HCT116 (cell line): ENCODE measurements around the gene PDCD6IP.

ENCODE experiments used
- CTCF ChIP-seq, 3 experiments: fragments of 200-600 bp in 1 of 3; sonication (generic) in 1 of 3; IDR thresholded peaks in 2 of 3; conservative IDR thresholded peaks in 1 of 3; 2 replicates each; pipeline ENCODE4 v1.5.1; 2012 to 2017; ENCODE audit warnings: low read depth in 2 of 3, low read length in 2 of 3, antibody characterized with exemption in 1 of 3, borderline replicate concordance in 1 of 3, control low read depth in 1 of 3, mild to moderate bottlenecking in 1 of 3, mixed read lengths in 1 of 3, mixed run types in 1 of 3, moderate library complexity in 1 of 3; ENCODE audit not compliant: insufficient read depth in 1 of 3
- EGR1 ChIP-seq: IDR thresholded peaks from 2 replicates; pipeline ENCODE4 v1.6.1; 2012; ENCODE audit warnings: low read depth
- ELF1 ChIP-seq: IDR thresholded peaks from 2 replicates; pipeline ENCODE4 v1.6.1; 2012; ENCODE audit warnings: low read depth, borderline replicate concordance
- EZH2phosphoT487 ChIP-seq: fragments of 200-600 bp; IDR thresholded peaks from 2 replicates; pipeline ENCODE4 v1.6.1; 2018; ENCODE audit warnings: antibody characterized with exemption, borderline replicate concordance
- JUND ChIP-seq: IDR thresholded peaks from 2 replicates; pipeline ENCODE4 v1.6.1; 2012
- MAX ChIP-seq: IDR thresholded peaks from 2 replicates; pipeline ENCODE4 v1.6.1; 2012
- POLR2A ChIP-seq: IDR thresholded peaks from 2 replicates; pipeline ENCODE4 v1.7.0; 2011; ENCODE audit warnings: borderline replicate concordance; ENCODE audit not compliant: insufficient read depth, insufficient read length; ENCODE audit errors: extremely low read depth
- POLR2AphosphoS5 ChIP-seq: IDR thresholded peaks from 2 replicates; pipeline ENCODE4 v1.6.1; 2011; ENCODE audit warnings: mild to moderate bottlenecking, low read depth, low read length, moderate library complexity
- RAD21 ChIP-seq: IDR thresholded peaks from 2 replicates; pipeline ENCODE4 v1.6.1; 2012; ENCODE audit warnings: low read depth, mild to moderate bottlenecking
- REST ChIP-seq: IDR thresholded peaks from 2 replicates; pipeline ENCODE4 v1.6.1; 2012; ENCODE audit warnings: low read depth
- SIN3A ChIP-seq: IDR thresholded peaks from 2 replicates; pipeline ENCODE4 v1.6.1; 2012; ENCODE audit warnings: low read depth
- SP1 ChIP-seq: IDR thresholded peaks from 2 replicates; pipeline ENCODE4 v1.6.1; 2012; ENCODE audit warnings: low read depth
- YY1 ChIP-seq: IDR thresholded peaks from 2 replicates; pipeline ENCODE4 v1.6.1; 2011; ENCODE audit warnings: low read length, low read depth, moderate library complexity, mild to moderate bottlenecking; ENCODE audit not compliant: insufficient replicate concordance; ENCODE audit errors: extremely low read depth
- ZNF274 ChIP-seq: fragments of 200-500 bp; sonication (Bioruptor generic); IDR thresholded peaks from 2 replicates; pipeline ENCODE4 v1.6.1; 2014; ENCODE audit warnings: mild to moderate bottlenecking, low read depth, low read length, inconsistent platforms

- no peak for TF ChIP-seq CTCF (IDR thresholded peaks at IDR 0.05 in 2 of 3, conservative IDR thresholded peaks at IDR 0.05 in 1 of 3; ENCODE audit: borderline replicate concordance in 1 of 3, insufficient read depth in 1 of 3, low read depth in 2 of 3, low read length in 2 of 3)
- no peak for TF ChIP-seq REST
- no peak for TF ChIP-seq POLR2AphosphoS5
- no peak for TF ChIP-seq EGR1
- no peak for TF ChIP-seq SP1
- TF ChIP-seq SIN3A = no peak
- TF ChIP-seq POLR2A = no peak
- TF ChIP-seq JUND = no peak
- no peak for TF ChIP-seq ZNF274
- no peak for TF ChIP-seq EZH2phosphoT487
- no peak for TF ChIP-seq RAD21
- no peak for TF ChIP-seq ELF1
- no peak for TF ChIP-seq YY1
- no peak for TF ChIP-seq MAX
Observed at GRCh38 chr3:33897306-33897705, 98.9 kb downstream of the PDCD6IP start.
